ENCODE measurements around the gene GLTP.

Gene GLTP

DNA sequence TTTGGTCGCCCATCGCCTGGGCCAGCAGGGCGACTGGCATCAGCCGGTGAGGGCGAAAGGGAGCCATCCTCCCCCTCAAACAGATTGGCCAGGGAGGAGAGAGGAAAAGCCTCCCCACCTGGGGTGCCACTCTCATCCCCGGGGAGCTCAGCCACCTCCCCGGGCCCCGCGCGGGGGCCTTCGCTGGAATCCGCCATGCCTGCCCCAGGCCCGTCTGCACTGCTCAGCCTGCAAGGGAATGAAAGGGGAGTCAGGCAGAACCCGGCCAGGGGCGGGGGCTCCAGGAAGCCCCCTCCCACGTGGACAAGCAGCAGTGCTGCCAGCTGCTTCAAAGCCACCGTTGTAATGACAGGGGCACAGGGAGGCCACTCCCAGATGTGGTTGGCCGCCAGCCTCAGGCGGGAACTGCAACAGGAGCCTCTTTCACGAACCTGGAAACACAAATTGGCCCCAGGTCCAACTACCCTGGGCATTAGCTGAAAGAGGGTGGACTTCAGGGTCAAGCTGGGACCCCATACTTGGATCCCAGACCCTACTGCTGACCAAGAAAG lies 65.7 kb downstream of the GLTP start:
- no peak for DNase-seq (ENCODE audit: low read depth)
- TF ChIP-seq, protein P1, sequence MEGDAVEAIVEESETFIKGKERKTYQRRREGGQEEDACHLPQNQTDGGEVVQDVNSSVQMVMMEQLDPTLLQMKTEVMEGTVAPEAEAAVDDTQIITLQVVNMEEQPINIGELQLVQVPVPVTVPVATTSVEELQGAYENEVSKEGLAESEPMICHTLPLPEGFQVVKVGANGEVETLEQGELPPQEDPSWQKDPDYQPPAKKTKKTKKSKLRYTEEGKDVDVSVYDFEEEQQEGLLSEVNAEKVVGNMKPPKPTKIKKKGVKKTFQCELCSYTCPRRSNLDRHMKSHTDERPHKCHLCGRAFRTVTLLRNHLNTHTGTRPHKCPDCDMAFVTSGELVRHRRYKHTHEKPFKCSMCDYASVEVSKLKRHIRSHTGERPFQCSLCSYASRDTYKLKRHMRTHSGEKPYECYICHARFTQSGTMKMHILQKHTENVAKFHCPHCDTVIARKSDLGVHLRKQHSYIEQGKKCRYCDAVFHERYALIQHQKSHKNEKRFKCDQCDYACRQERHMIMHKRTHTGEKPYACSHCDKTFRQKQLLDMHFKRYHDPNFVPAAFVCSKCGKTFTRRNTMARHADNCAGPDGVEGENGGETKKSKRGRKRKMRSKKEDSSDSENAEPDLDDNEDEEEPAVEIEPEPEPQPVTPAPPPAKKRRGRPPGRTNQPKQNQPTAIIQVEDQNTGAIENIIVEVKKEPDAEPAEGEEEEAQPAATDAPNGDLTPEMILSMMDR (conservative IDR thresholded peaks at IDR 0.05; ENCODE audit: control insufficient read depth, insufficient read depth, low read depth, low read length), result no peak
- no peak overlapping the region for H3K4me3 ChIP-seq (ENCODE audit: control insufficient read depth, low read depth, low read length)

DNA sequence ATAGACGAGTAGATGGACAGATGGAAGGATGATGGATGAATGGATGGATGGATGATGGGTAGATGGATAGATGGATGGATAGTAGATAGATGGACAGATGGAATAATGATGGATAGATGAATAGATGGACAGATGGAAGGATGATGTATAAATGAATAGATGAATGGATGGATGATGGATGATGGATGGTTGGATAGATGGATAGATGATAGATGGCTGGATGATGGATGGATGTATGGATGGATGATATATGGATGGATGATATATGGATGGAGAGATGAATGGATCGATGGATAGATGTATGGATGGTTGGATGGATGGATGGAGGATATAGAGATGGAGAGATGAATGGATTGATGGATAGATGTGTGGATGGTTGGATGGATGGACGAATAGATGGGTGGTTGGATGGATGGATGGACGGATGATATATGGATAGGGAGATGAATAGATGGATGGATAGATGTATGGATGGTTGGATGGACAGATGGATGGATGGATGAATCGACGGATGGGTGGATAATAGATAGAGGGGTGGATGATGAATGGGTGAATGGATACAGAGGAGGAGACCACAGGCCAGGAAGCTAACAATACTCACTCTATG lies 66.4 kb downstream of the GLTP start:
- no peak for DNase-seq (ENCODE audit: low read depth)
- no peak overlapping the region for H3K4me3 ChIP-seq (ENCODE audit: control insufficient read depth, low read depth, low read length)
- TF ChIP-seq, protein P1 (conservative IDR thresholded peaks at IDR 0.05; ENCODE audit: control insufficient read depth, insufficient read depth, low read depth, low read length), result no peak

- no peak overlapping the region for H3K4me3 ChIP-seq (ENCODE audit: control insufficient read depth, low read depth, low read length)
- DNase-seq (ENCODE audit: low read depth), result no peak
- TF ChIP-seq, protein P1 (conservative IDR thresholded peaks at IDR 0.05; ENCODE audit: control insufficient read depth, insufficient read depth, low read depth, low read length), result no peak
Observed at GRCh38 chr12:109811624-109811995, 68.7 kb downstream of the GLTP start.

DNA sequence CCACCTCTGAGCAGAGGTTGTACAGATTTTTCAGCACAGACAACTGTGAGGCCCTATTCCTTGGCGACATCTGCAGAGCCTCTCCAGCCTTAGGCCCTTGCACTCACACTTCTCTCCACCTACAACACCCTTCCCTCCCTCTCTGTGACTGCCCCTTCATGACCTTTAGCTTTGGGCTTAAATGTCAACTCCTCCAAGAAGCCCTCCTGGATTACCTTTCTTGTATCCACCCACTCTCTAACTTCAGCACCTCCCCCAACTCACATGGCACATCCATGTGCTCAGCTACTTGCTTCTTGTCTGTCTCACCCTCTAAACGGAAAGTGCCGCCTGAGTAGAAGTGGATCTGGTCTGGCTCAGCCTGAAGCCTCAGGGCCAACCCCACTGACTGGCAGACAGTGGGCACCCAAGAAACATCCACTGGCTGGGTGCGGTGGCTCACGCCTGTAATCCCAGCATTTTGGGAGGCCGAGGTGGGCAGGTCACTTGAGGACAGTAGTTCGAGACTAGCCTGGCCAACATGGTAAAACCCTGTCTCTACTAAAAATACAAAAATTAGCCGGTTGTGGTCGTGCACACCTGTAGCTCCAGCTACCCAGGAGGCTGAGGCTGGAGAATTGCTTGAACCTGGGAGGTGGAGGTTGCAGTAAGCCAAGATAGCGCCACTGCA lies 69.3 kb downstream of the GLTP start:
- DNase-seq (ENCODE audit: low read depth), result no peak

GRCh38 chr12:109808876-109809646 lies 71.3 kb downstream of the GLTP start:
- H3K4me3 ChIP-seq (ENCODE audit: control insufficient read depth, low read depth, low read length), result no peak overlapping the region
- no peak for DNase-seq (ENCODE audit: low read depth)

More for the DNA sequence above, 69.3 kb downstream of the GLTP start:
- TF ChIP-seq, protein P1 (conservative IDR thresholded peaks at IDR 0.05; ENCODE audit: control insufficient read depth, insufficient read depth, low read depth, low read length), result no peak
- no peak overlapping the region for H3K4me3 ChIP-seq (ENCODE audit: control insufficient read depth, low read depth, low read length)

DNA sequence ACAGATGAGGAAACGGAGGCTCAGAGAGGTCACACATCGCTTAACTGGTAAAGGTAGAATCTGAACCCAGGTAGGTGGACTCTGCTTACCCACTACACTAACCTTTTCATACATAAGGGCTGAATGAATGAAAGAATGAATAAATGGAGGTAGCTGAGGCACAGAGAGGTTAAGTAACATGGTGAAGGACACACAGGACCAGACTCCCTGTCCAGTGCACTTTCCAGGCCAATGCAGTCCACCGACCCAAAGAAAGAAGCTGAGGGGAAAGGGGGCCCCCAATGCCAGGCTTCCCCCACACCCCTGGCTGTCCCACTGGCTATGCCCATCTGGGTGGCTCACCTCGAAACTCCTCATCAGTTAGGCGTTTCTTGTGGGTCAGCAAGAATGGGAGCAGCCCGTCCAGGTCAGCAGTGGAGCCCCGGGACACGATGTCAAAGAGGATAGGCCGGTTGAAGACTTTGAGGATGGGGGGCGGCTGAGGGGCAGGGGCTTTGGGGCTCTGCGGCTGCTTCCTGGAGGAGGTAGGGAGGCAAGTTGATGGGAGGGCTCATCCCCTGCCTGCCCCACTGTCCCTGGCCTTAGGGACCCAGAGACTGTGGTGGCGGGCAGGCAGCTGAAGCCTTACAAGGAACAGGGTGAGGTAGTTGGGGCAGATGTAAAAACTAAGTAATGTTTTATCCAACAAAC lies 72.2 kb downstream of the GLTP start:
- no peak overlapping the region for H3K4me3 ChIP-seq (ENCODE audit: control insufficient read depth, low read depth, low read length)
- no peak for DNase-seq (ENCODE audit: low read depth)
- TF ChIP-seq, protein P1 (conservative IDR thresholded peaks at IDR 0.05; ENCODE audit: control insufficient read depth, insufficient read depth, low read depth, low read length), result no peak

More at GRCh38 chr12:109808876-109809646, 71.3 kb downstream of the GLTP start:
- TF ChIP-seq, protein P1 (conservative IDR thresholded peaks at IDR 0.05; ENCODE audit: control insufficient read depth, insufficient read depth, low read depth, low read length), result no peak
